NK-92 (cell line): ENCODE data around the gene HPX.

Experiments used
- DNase-seq: peaks from one replicate; lab custom pipeline; 2025; ENCODE audit not compliant: unreplicated experiment; lab: John Stamatoyannopoulos, UW

Gene HPX

GRCh38 chr11:6417907-6418556 is 22.8 kb downstream of the HPX start:
- no peak for DNase-seq

GRCh38 chr11:6415797-6416196 is 25.0 kb downstream of the HPX start:
- DNase-seq: no peak

GRCh38 chr11:6414874-6415328 is 25.9 kb downstream of the HPX start:
- no peak for DNase-seq

- no peak for DNase-seq
Observed at GRCh38 chr11:6413791-6414201, 27.0 kb downstream of the HPX start.

GRCh38 chr11:6411594-6412031 is 29.2 kb downstream of the HPX start:
- no peak for DNase-seq

- DNase-seq: no peak
Observed at GRCh38 chr11:6410695-6411430, 29.9 kb downstream of the HPX start.

GRCh38 chr11:6406370-6406769 is 34.4 kb downstream of the HPX start:
- no peak for DNase-seq

GRCh38 chr11:6405846-6406245 is 34.9 kb downstream of the HPX start:
- DNase-seq: no peak

GRCh38 chr11:6405052-6405667 is 35.6 kb downstream of the HPX start:
- DNase-seq: no peak

- DNase-seq: no peak
Observed at GRCh38 chr11:6404342-6405051, 36.3 kb downstream of the HPX start.

- no peak for DNase-seq
Observed at GRCh38 chr11:6403539-6403938, 37.2 kb downstream of the HPX start.

- peak; percentile 43 for DNase-seq
Observed at GRCh38 chr11:6402561-6402981, 38.2 kb downstream of the HPX start.

- no peak for DNase-seq
Observed at GRCh38 chr11:6402061-6402470, 38.7 kb downstream of the HPX start.

- no peak for DNase-seq
Observed at GRCh38 chr11:6401464-6401863, 39.3 kb downstream of the HPX start.

GRCh38 chr11:6400431-6401345 is 40.1 kb downstream of the HPX start:
- DNase-seq: no peak

GRCh38 chr11:6397636-6398035 is 43.2 kb downstream of the HPX start:
- DNase-seq: no peak

- no peak for DNase-seq
Observed at GRCh38 chr11:6397156-6397555, 43.6 kb downstream of the HPX start.

- no peak for DNase-seq
Observed at GRCh38 chr11:6395470-6396060, 45.2 kb downstream of the HPX start.

- no peak for DNase-seq
Observed at GRCh38 chr11:6393989-6394670, 46.7 kb downstream of the HPX start.
